Measurements from ENCODE around the gene NR2F6. TPM values are rescaled to one million over a fixed set of nuclear protein-coding genes. Genes with fewer than 3 reads are reported as not detected.

Gene NR2F6
- total and polyA plus RNA-seq, 2 experiments from 2014 or later: 64.0 to 209 TPM

- no peak overlapping the region for H3K27ac ChIP-seq (ENCODE audit: low read depth)
- no peaks in the 10 kb centered on the region for H3F3A ChIP-seq (replicated peaks; ENCODE audit: low read depth)
- H3K36me3 ChIP-seq (ENCODE audit: insufficient read depth): peaks cover 13% of the 10 kb centered on the region
- H3K4me1 Mint-ChIP-seq: no peaks in the 10 kb centered on the region
- H3K4me3 ChIP-seq: no peak overlapping the region
- no peaks in the 10 kb centered on the region for H3K27me3 ChIP-seq (ENCODE audit: insufficient read depth)
- H3K4me1 ChIP-seq (ENCODE audit: insufficient read depth): no peaks in the 10 kb centered on the region
- ATAC-seq (no peak), DNase-seq (ENCODE audit: low spot score) (no peak)
- no peak overlapping the region for H3K27ac Mint-ChIP-seq
- H3K79me2 ChIP-seq (replicated peaks; ENCODE audit: insufficient read depth): no peaks in the 10 kb centered on the region
- no peaks in the 10 kb centered on the region for H3K9me3 Mint-ChIP-seq
- H3K27me3 Mint-ChIP-seq (ENCODE audit: insufficient read depth, low read depth, poor library complexity): no peaks in the 10 kb centered on the region
- peaks cover 44% of the 10 kb centered on the region for H3K36me3 Mint-ChIP-seq (ENCODE audit: low read depth)
- no peak overlapping the region for H2AFZ ChIP-seq
- TF ChIP-seq, protein P1, sequence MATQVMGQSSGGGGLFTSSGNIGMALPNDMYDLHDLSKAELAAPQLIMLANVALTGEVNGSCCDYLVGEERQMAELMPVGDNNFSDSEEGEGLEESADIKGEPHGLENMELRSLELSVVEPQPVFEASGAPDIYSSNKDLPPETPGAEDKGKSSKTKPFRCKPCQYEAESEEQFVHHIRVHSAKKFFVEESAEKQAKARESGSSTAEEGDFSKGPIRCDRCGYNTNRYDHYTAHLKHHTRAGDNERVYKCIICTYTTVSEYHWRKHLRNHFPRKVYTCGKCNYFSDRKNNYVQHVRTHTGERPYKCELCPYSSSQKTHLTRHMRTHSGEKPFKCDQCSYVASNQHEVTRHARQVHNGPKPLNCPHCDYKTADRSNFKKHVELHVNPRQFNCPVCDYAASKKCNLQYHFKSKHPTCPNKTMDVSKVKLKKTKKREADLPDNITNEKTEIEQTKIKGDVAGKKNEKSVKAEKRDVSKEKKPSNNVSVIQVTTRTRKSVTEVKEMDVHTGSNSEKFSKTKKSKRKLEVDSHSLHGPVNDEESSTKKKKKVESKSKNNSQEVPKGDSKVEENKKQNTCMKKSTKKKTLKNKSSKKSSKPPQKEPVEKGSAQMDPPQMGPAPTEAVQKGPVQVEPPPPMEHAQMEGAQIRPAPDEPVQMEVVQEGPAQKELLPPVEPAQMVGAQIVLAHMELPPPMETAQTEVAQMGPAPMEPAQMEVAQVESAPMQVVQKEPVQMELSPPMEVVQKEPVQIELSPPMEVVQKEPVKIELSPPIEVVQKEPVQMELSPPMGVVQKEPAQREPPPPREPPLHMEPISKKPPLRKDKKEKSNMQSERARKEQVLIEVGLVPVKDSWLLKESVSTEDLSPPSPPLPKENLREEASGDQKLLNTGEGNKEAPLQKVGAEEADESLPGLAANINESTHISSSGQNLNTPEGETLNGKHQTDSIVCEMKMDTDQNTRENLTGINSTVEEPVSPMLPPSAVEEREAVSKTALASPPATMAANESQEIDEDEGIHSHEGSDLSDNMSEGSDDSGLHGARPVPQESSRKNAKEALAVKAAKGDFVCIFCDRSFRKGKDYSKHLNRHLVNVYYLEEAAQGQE (IDR thresholded peaks at IDR 0.05; ENCODE audit: unreplicated experiment): no peak
- TF ChIP-seq EZH2phosphoT487 (IDR thresholded peaks at IDR 0.05; ENCODE audit: unreplicated experiment) (no peak), JUNB (IDR thresholded peaks at IDR 0.05; ENCODE audit: unreplicated experiment) (no peak), CREB1 (CRISPR knock-in tag; IDR thresholded peaks at IDR 0.05; ENCODE audit: low read depth) (no peak), CTCF (conservative IDR thresholded peaks at IDR 0.05; ENCODE audit: low read depth in 2 of 2) (no peak), ZNF114 (CRISPR knock-in tag; IDR thresholded peaks at IDR 0.05) (no peak), ZNF331 (CRISPR knock-in tag; IDR thresholded peaks at IDR 0.05; ENCODE audit: low read depth) (no peak), NANOG (IDR thresholded peaks at IDR 0.05; ENCODE audit: borderline replicate concordance) (no peak), POLR2AphosphoS5 (IDR thresholded peaks at IDR 0.05; ENCODE audit: low read depth) (no peak), EZH2 (IDR thresholded peaks at IDR 0.05; ENCODE audit: low read depth, unreplicated experiment) (no peak), STAT1 (IDR thresholded peaks at IDR 0.05; ENCODE audit: unreplicated experiment) (no peak)
- TF ChIP-seq, protein P2, sequence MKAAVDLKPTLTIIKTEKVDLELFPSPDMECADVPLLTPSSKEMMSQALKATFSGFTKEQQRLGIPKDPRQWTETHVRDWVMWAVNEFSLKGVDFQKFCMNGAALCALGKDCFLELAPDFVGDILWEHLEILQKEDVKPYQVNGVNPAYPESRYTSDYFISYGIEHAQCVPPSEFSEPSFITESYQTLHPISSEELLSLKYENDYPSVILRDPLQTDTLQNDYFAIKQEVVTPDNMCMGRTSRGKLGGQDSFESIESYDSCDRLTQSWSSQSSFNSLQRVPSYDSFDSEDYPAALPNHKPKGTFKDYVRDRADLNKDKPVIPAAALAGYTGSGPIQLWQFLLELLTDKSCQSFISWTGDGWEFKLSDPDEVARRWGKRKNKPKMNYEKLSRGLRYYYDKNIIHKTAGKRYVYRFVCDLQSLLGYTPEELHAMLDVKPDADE (IDR thresholded peaks at IDR 0.05): no peak
- TF ChIP-seq, protein P3, sequence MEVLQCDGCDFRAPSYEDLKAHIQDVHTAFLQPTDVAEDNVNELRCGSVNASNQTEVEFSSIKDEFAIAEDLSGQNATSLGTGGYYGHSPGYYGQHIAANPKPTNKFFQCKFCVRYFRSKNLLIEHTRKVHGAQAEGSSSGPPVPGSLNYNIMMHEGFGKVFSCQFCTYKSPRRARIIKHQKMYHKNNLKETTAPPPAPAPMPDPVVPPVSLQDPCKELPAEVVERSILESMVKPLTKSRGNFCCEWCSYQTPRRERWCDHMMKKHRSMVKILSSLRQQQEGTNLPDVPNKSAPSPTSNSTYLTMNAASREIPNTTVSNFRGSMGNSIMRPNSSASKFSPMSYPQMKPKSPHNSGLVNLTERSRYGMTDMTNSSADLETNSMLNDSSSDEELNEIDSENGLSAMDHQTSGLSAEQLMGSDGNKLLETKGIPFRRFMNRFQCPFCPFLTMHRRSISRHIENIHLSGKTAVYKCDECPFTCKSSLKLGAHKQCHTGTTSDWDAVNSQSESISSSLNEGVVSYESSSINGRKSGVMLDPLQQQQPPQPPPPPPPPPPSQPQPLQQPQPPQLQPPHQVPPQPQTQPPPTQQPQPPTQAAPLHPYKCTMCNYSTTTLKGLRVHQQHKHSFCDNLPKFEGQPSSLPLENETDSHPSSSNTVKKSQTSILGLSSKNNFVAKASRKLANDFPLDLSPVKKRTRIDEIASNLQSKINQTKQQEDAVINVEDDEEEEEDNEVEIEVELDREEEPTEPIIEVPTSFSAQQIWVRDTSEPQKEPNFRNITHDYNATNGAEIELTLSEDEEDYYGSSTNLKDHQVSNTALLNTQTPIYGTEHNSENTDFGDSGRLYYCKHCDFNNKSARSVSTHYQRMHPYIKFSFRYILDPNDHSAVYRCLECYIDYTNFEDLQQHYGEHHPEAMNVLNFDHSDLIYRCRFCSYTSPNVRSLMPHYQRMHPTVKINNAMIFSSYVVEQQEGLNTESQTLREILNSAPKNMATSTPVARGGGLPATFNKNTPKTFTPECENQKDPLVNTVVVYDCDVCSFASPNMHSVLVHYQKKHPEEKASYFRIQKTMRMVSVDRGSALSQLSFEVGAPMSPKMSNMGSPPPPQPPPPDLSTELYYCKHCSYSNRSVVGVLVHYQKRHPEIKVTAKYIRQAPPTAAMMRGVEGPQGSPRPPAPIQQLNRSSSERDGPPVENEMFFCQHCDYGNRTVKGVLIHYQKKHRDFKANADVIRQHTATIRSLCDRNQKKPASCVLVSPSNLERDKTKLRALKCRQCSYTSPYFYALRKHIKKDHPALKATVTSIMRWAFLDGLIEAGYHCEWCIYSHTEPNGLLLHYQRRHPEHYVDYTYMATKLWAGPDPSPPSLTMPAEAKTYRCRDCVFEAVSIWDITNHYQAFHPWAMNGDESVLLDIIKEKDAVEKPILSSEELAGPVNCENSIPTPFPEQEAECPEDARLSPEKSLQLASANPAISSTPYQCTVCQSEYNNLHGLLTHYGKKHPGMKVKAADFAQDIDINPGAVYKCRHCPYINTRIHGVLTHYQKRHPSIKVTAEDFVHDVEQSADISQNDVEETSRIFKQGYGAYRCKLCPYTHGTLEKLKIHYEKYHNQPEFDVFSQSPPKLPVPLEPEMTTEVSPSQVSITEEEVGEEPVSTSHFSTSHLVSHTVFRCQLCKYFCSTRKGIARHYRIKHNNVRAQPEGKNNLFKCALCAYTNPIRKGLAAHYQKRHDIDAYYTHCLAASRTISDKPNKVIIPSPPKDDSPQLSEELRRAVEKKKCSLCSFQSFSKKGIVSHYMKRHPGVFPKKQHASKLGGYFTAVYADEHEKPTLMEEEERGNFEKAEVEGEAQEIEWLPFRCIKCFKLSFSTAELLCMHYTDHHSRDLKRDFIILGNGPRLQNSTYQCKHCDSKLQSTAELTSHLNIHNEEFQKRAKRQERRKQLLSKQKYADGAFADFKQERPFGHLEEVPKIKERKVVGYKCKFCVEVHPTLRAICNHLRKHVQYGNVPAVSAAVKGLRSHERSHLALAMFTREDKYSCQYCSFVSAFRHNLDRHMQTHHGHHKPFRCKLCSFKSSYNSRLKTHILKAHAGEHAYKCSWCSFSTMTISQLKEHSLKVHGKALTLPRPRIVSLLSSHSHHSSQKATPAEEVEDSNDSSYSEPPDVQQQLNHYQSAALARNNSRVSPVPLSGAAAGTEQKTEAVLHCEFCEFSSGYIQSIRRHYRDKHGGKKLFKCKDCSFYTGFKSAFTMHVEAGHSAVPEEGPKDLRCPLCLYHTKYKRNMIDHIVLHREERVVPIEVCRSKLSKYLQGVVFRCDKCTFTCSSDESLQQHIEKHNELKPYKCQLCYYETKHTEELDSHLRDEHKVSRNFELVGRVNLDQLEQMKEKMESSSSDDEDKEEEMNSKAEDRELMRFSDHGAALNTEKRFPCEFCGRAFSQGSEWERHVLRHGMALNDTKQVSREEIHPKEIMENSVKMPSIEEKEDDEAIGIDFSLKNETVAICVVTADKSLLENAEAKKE (CRISPR knock-in tag; IDR thresholded peaks at IDR 0.05): no peak
- H3K4me2 ChIP-seq: no peak overlapping the region
- no peak overlapping the region for H3K4me3 Mint-ChIP-seq
- H4K20me1 ChIP-seq (replicated peaks; ENCODE audit: insufficient read depth): no peaks in the 10 kb centered on the region; the same call in 1 of the 2 replicates
- no peaks in the 10 kb centered on the region for H3K9me2 ChIP-seq (ENCODE audit: insufficient read depth)
These were observed 53.0 kb downstream of the NR2F6 start for GRCh38 chr19:17192751-17193150.

Data from GM23338 (cell line).